OCI-M2 (cell line): Measurements from ENCODE around the gene ARHGAP15.

ENCODE experiments used
- DNase-seq: peaks from one replicate; lab custom pipeline; 2025; ENCODE audit not compliant: unreplicated experiment; lab: John Stamatoyannopoulos, UW

ARHGAP15 gene

DNA sequence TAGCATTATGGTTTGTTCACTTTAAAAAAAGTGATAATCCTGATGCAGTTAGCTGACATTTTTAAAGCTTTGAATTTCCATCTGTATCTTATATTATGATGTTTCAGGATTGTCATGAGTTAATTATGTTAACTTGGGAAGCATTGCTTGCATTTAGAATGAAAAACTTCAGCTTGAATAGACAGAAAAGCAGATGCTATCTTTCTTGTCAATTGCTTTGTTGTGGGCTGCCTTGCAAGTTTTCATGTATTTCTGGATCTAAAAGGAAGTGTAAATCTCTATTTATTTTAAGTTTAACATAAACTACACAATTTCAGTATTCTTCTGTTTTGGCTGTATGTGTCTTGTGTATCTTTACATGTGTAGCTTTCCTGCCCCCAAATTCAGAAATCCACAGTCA is 479.5 kb downstream of the ARHGAP15 start:
- no peak for DNase-seq

DNA sequence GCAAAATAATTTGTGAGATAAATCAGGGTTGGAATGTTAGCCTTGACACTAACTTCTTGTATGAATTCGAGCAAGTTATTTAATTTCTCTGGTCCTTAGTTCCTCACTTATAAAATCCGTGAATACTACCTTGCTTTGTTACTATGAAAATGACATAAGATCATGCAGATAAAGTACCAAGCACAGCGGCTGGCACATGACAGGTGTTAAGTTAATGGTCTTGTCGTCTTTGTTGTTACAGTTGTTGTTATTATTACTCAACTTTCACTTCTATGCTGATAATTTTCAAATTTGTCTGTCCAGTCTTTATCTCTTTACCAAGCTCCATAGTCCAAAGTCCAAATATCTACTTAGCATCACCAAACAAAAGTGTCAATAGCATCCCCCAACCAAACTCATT is 482.1 kb downstream of the ARHGAP15 start:
- DNase-seq: no peak

GRCh38 chr2:143615562-143615961 is 486.3 kb downstream of the ARHGAP15 start:
- no peak for DNase-seq

DNA sequence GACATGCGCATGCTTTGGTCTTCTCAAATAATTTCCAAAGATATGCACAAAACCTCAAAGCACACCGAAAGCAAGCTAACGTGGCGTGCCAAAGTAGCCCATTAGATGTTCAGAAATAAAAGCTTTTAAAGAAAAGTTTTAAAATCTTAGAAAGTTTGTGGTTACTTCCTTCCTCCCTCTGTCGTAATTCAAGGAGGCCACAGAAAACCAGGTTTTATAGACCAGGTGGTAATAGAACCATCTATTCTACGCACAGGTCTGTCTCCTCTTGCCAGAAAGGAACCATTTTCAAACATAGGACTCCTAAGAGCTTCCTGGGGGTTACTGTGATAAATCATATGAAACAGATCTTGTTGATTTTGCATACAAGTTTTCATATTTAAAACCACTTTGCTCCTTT is 487.2 kb downstream of the ARHGAP15 start:
- no peak for DNase-seq

DNA sequence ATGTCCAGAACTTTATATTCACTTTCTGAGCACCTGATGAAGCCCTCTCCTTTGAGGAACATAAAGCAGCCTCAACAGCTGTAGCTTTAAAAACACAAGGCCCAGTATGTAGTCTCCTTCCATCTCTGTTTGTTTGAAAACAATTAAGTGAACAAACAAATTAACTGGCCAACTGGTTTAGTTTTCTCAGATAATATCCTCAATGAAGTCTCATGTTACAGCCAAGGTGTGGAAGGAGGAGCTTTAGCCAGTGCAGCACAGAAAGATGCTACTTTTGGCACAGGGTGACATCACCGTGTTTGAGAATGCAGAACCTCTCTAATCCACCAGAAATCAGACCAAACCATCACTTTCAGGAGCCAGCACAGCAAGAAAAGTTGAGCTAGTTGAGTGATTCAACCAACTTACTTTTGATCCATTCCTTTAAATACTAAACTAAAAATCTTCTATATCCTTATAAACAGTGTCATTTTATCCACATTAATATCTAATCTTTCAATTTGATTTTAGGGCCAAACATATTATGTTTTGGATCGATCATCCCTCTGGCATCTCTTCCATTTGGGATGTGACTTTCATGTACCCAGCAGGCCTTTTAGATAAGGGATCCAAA is 488.7 kb downstream of the ARHGAP15 start:
- no peak for DNase-seq

DNA sequence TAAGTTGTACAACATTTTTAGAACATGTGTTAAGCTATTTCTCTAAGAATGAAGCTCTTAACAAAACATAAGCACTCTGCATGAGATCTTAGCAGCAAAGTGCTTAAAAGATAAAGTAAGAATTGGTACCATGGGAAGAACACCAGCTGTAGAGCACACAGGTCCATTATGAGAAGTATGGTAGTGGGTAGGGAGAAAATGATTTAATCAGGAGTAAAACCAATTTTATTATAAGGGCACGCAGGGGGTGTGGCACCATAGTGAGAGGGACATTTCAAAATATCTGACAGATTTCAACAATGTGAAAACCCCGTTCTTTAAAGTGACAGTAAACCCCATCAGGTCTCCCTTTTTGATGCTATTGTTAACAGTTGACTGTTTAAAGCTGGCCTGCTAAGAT is 492.9 kb downstream of the ARHGAP15 start:
- DNase-seq: no peak

DNA sequence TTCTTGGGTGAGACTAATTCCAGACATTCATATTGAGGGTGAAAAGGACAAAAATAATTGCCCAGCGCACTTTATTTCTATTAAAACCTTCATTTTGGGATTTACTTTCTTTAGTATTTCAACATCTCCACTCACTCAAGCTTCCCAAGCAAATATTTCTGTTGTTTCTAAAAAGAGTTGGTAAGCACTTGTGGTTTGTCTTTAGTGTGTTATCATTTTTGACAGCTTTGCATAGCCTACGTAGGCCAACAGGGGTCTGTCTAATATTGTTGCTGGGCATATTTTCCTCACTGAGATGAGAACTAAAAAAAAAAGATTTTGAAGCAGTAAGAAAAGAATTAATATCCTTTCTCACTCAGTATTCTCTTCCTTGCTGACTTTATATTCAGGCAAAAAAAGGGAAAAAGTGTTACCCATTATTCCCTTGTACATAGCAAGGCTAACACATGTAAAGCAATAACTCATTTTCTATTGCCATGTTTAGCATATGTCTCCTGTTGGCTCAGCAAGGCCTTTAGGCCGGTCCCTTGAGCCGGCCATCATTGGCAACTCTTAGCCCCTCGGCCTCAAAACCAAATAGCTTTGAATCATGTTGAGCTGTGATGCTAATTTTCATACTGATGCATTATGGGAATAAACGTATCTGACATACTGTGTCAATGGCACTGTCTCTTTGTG is 494.2 kb downstream of the ARHGAP15 start:
- DNase-seq: no peak

DNA sequence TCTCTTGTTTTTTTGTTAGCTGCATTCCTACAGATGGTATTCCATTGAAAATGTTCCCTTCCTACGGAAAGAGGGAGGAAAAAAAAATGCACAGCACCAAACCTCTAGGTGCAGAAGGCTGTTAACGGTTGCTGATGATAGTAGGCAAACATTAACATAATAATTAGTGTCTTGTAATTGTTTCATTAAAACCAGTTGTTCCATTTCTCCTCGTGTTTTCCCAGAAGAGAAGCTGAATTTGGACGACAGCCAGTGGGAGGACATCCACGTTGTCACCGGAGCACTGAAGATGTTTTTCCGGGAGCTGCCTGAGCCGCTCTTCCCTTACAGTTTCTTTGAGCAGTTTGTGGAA is 494.7 kb downstream of the ARHGAP15 start:
- no peak for DNase-seq

- no peak for DNase-seq
Measured at GRCh38 chr2:143629340-143629739, 500.1 kb downstream of the ARHGAP15 start.

- DNase-seq: no peak
Measured at GRCh38 chr2:143632751-143633374, 503.6 kb downstream of the ARHGAP15 start.

GRCh38 chr2:143633419-143633818 is 504.2 kb downstream of the ARHGAP15 start:
- DNase-seq: no peak

DNA sequence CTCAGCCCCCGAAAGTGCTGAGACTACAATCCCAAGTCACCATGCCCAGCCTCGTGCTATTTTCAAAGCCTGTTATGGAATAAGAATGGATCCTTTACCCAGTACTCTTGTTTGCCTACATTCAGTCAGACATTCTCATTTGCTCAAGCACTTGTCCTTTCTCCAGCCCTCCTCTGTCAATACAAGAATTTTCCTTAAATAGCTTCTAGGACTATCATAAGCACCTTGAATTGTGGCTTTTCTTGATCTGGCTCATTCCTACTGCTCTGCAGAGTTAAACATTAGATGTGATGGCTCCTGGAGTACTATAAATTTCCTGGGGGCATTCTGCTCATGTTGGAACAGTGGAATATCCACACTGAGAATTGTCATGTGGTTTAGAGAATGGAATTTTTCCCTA is 506.1 kb downstream of the ARHGAP15 start:
- DNase-seq: no peak

- DNase-seq: no peak
Measured at GRCh38 chr2:143635936-143636335, 506.7 kb downstream of the ARHGAP15 start.

- no peak for DNase-seq
Measured at GRCh38 chr2:143640826-143641225, 511.6 kb downstream of the ARHGAP15 start.

GRCh38 chr2:143645921-143646645 is 516.9 kb downstream of the ARHGAP15 start:
- no peak for DNase-seq

DNA sequence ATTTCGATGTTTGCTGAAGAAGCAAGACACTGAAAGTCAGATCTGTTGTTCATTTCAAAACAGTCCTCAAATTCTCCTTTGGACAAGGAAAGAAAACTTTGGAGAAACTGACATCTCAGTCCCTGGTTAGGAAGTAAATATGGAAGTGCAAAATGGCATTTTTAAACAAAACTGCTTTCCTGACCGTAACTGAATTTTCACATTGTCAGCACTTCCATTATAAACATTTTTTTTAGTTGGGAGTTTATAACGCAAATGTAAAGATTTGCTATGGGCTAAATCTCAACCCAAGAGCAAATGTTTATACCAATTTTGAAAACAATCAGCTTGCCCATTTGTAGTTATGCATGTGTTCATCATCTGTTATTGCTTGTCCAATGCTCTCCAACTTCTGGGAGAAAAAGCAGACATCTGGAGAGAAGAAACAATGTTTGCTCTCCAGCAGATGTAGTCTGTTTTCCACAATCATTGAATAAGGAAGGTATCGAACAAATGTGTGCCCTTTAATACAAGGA is 520.1 kb downstream of the ARHGAP15 start:
- no peak for DNase-seq

- DNase-seq: no peak
Measured at GRCh38 chr2:143652692-143653091, 523.5 kb downstream of the ARHGAP15 start.

DNA sequence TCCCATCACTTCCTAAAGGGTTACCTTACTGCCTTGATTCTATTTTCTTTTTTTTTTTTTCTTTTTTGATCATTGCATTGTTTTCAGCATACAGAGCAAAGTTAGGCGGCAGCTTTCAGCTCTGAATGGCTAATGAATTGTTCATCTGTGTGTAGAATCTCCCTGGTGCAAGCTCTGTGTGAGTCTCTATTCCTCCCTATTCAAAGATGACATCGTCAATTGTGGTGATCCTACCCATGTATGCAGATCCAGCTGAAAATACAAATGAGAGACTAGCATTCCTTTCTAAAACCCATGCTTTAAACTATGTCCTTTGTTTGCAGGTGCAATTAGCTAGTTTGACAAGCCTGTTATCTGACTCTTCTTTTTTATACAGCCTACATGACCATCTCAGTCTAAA is 539.0 kb downstream of the ARHGAP15 start:
- no peak for DNase-seq

DNA sequence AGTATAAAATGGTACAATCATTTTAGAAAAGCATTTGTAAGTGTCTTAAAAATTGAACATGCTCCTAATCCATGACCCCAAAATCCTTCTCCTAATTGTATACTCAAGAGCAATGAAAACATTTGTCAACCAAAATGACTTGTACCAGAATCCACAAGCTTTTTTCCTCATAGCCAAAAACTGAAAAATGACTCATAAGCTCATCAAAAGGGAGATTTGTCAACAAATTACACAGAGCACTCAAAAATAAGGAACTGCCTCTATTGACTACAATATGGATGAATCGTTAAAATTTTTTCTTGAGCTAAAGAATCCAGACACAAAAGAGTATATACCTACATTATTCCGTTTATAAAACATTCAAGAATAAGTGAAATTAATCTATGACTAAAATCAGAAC is 544.8 kb downstream of the ARHGAP15 start:
- DNase-seq: no peak

- no peak for DNase-seq
Measured at GRCh38 chr2:143675021-143675420, 545.8 kb downstream of the ARHGAP15 start.

GRCh38 chr2:143679617-143680016 is 550.4 kb downstream of the ARHGAP15 start:
- DNase-seq: no peak

GRCh38 chr2:143680885-143681405 is 551.7 kb downstream of the ARHGAP15 start:
- no peak for DNase-seq
